HFFc6 (cell line): Measurements from ENCODE around the gene CRTC1. TPM values are rescaled to one million over a fixed set of nuclear protein-coding genes. Genes with fewer than 3 reads are reported as not detected.

Experiments used
- DNase-seq: peaks from one replicate; pipeline ENCODE4 v3.0.0-alpha.2; 2018
- H3K27ac Mint-ChIP-seq: 2 replicates; pipeline ENCODE4 v1.8.0; 2020; ENCODE audit warnings: mild to moderate bottlenecking, mixed read lengths
- H3K27me3 Mint-ChIP-seq: 2 replicates; pipeline ENCODE4 v1.8.0; 2021; ENCODE audit warnings: mild to moderate bottlenecking, moderate library complexity, mixed read lengths; ENCODE audit not compliant: insufficient read depth
- H3K36me3 Mint-ChIP-seq: 2 replicates; pipeline ENCODE4 v1.8.0; 2021; ENCODE audit warnings: low read depth, mixed read lengths
- H3K4me1 Mint-ChIP-seq: 2 replicates; pipeline ENCODE4 v1.8.0; 2020; ENCODE audit warnings: low read depth, mixed read lengths
- H3K4me3 Mint-ChIP-seq: 2 replicates; pipeline ENCODE4 v1.8.0; 2020; ENCODE audit warnings: mild to moderate bottlenecking, moderate library complexity, mixed read lengths
- H3K9me3 Mint-ChIP-seq: 2 replicates; pipeline ENCODE4 v1.8.0; 2020; ENCODE audit warnings: mild to moderate bottlenecking, mixed read lengths
- total RNA-seq, 6 experiments: library from RNA; stranded (reverse); fragmentation: NEBNext Ultra II Directional; extraction: Animal tissue kit (Norgen Biotek cat#: 25700); gene quantifications; 2 replicates in 1 of 6; 3 replicates in 5 of 6; pipeline ENCODE4 v1.2.3, GENCODE V29; 2021
- TF ChIP-seq, protein P1 (sequence below): fragments of 200-600 bp; sonication (generic); IDR thresholded peaks from 2 replicates; pipeline ENCODE4 v1.5.0; 2021; ENCODE audit warnings: antibody characterized with exemption, mild to moderate bottlenecking

CRTC1 gene
- total RNA-seq, 6 experiments from 2014 or later = 11.8 to 14.5 (median 13.4) TPM

DNA sequence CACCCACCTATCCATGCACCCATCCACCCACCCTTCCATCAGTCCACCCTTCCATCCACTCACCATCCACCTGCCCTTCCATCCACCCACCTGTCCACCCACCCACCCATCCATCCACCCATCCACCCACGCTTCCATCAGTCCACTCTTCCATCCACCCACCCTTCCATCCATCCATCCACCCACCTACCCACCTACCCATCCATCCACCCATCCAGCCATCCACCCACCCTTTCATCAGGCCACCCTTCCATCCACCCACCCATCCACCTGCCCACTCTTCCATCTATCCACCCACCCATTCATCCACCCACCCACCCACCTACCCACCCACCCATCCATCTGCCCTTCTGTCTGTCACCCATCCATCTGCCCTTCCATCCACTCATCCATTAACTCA is 29.6 kb upstream of the CRTC1 start:
- TF ChIP-seq, protein P1, sequence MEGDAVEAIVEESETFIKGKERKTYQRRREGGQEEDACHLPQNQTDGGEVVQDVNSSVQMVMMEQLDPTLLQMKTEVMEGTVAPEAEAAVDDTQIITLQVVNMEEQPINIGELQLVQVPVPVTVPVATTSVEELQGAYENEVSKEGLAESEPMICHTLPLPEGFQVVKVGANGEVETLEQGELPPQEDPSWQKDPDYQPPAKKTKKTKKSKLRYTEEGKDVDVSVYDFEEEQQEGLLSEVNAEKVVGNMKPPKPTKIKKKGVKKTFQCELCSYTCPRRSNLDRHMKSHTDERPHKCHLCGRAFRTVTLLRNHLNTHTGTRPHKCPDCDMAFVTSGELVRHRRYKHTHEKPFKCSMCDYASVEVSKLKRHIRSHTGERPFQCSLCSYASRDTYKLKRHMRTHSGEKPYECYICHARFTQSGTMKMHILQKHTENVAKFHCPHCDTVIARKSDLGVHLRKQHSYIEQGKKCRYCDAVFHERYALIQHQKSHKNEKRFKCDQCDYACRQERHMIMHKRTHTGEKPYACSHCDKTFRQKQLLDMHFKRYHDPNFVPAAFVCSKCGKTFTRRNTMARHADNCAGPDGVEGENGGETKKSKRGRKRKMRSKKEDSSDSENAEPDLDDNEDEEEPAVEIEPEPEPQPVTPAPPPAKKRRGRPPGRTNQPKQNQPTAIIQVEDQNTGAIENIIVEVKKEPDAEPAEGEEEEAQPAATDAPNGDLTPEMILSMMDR = no peak
- no peak overlapping the region for H3K27ac Mint-ChIP-seq
- H3K4me1 Mint-ChIP-seq = peaks cover 51% of the 10 kb centered on the region
- peaks cover 6% of the 10 kb centered on the region for H3K27me3 Mint-ChIP-seq
- H3K36me3 Mint-ChIP-seq = no peaks in the 10 kb centered on the region
- no peak overlapping the region for H3K4me3 Mint-ChIP-seq
- no peaks in the 10 kb centered on the region for H3K9me3 Mint-ChIP-seq
- DNase-seq = no peak

DNA sequence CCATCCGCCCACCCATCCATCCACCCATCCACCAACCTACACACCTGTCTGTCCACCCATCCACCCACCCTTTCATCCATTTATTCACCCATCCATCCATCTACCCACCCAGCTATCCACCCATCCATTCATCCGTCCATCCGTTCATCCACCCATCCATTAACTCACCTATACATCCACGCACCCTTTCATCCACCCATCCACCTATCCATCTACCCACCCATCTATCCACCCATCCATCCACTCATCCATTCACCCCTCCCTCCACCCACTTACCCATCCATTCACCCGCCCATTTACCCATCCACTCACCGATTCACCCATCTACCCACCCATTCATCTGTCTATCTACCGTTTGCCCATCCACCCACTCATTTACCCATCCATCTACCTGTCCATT is 29.0 kb upstream of the CRTC1 start:
- DNase-seq = no peak
- peaks cover 51% of the 10 kb centered on the region for H3K4me1 Mint-ChIP-seq
- no peak overlapping the region for H3K4me3 Mint-ChIP-seq
- H3K9me3 Mint-ChIP-seq = no peaks in the 10 kb centered on the region
- H3K27ac Mint-ChIP-seq = no peak overlapping the region
- peaks cover 5% of the 10 kb centered on the region for H3K27me3 Mint-ChIP-seq
- TF ChIP-seq, protein P1 = no peak
- H3K36me3 Mint-ChIP-seq = no peaks in the 10 kb centered on the region

DNA sequence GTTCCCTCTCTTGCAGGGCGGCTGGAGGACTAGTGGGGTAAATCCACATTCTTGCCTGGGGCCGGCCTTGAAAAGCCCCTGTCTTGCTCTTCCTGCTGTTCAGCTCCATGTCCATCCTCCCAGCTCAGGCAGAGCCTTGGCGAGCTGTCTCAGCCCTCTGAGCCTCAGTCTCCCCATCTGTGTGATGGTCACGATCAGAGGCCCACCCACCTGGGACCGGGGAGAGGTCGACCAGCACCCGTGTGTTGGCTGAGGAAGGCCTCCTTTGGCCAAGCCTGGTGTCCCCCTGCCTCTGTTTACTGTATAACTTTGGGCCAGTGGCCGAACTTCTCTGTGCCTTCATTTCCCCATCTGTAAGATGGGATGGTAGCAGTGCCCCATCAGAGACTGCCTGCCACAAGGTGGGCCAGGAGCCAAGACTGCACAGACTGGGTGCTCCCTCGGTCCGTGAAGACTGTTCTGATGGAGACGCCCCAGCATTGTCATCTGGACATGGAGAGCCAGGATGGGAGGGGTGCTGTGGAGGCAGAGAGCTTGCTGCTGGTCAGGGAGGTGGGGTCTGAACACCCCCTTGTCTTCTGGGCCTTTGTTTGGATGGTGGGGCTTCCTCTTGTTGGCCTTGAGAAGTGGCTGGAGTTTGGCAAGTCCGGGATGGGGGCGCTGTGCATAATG is 28.2 kb upstream of the CRTC1 start:
- H3K4me3 Mint-ChIP-seq = no peak overlapping the region
- peaks cover 50% of the 10 kb centered on the region for H3K4me1 Mint-ChIP-seq
- DNase-seq = no peak
- no peaks in the 10 kb centered on the region for H3K9me3 Mint-ChIP-seq
- TF ChIP-seq, protein P1 = no peak
- H3K36me3 Mint-ChIP-seq = no peaks in the 10 kb centered on the region
- peaks cover 2% of the 10 kb centered on the region for H3K27me3 Mint-ChIP-seq
- H3K27ac Mint-ChIP-seq = no peak overlapping the region

DNA sequence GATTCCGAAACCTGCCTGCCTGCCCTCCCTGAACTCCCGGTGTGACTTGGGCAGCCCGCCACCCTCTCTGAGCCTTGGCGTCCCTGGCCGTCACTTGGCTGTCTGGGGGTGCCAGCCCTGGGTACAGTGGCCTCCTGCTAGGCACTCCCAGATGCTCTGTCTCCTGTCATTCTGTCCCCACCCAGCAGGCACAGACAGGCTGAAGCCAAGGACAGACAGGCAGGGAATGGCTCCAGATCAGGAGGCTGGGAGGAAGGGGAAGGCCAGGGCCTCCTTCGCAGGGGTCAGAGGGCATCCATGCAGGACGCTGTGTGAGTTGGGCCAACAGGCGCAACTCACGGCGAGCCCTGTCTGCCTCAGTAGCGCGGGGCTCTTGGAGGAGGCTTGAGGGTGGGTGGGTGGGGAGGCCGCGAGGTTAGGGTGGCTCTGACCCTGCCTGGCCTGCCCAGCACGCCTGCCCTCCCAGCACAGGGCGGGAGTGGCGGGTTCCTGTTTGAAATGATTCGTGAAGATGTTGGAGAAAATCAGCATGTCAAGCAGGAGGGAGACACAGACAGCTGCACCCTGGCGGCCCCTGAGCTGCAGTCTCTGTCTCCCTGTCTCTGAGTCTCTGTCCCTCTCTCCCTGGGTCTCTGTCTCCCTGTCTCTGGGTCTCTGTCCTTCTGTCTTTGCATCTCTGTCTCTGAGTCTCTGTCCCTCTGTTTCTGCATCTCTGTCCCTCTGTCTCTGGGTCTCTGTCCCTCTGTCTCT is 27.0 kb upstream of the CRTC1 start:
- TF ChIP-seq, protein P1 = no peak
- Mint-ChIP-seq H3K4me3 (no peak overlapping the region), H3K27ac (peak overlapping the region; percentile 26; the same call in 1 of the 2 replicates), H3K4me1 (peaks cover 50% of the 10 kb centered on the region), H3K9me3 (no peaks in the 10 kb centered on the region), H3K36me3 (no peaks in the 10 kb centered on the region), H3K27me3 (peaks cover 2% of the 10 kb centered on the region)
- DNase-seq = no peak

DNA sequence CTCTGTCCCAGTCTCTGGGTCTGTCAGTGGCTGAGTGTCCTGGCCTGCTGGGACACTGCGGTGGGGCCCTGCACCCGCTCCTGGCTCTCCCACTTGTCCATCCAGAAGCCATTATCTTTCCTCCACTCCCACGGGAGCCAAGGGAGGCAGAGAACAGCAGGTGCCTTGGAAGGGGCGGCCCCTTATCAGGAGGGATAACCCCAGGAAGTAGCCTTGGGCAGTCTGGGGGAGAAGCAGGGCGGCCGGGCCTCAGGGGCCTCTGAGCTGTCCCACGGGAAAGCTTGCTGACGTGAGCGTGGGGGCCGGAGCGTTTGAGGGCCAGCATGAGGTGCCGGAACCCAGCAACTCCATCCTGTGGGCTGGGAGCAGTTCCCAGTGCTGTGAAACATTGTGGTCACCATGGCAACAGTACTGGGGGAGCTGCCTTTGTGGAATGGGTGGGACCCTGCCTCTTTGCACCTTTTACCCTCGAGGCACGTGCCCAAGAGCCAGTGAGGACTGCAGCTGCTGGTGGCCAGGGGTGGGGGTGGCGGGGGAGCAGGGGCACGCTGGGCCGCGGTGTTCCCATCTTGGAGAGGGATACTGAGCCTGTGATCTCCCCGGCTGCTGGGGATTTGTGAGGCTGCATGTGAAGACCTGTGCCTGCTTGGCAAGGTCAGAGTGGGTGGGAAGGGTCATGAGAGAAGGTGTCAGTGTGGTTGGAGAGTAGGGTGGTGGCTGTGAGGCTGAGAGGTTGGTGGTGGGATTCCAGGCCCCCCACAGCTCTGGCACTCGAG is 25.7 kb upstream of the CRTC1 start:
- H3K9me3 Mint-ChIP-seq = no peaks in the 10 kb centered on the region
- no peak for DNase-seq
- H3K4me1 Mint-ChIP-seq = peaks cover 48% of the 10 kb centered on the region
- peak overlapping the region; percentile 75 for H3K27ac Mint-ChIP-seq
- TF ChIP-seq, protein P1 = no peak
- H3K36me3 Mint-ChIP-seq = no peaks in the 10 kb centered on the region
- peaks cover 2% of the 10 kb centered on the region for H3K27me3 Mint-ChIP-seq
- no peak overlapping the region for H3K4me3 Mint-ChIP-seq
